GM21367 (cell line): ENCODE data around the gene ARHGEF19.

Experiments used
- ATAC-seq: cut with Tn5 transposase; IDR thresholded peaks from one replicate; pipeline ENCODE4 v1.9.1; 2021; ENCODE audit not compliant: unreplicated experiment

The ARHGEF19 gene

DNA sequence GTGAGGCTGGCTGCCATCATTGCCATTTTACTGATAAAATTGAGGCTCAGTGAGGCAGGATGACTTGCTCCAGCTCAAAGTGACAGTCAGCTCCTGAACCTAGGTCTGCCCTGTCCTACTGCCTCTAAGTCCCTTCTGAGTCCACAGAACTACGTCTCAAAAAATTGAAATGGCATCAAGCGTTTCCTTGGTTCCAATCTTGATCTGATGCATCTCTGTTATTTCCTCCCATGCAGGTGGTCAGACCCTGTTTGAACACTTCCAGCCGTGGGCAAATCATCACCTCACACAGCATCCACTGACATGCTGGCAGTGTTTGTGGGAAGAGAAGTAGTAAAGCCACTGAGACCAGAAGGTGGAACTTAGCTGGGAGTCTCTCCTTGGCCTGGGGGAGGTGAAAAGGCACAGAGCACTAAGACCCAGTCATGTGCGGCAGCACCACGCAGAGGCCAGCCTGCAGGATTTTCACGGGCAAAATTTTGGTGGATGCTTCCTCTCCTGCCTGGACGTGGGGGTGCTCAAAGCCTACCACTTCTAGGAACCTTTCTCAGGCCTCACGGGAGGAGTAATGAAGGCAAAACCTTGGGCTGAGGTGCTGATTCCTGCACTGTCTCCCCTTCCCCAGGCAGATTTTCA, 32.3 kb upstream of the ARHGEF19 start:
- no peak for ATAC-seq

DNA sequence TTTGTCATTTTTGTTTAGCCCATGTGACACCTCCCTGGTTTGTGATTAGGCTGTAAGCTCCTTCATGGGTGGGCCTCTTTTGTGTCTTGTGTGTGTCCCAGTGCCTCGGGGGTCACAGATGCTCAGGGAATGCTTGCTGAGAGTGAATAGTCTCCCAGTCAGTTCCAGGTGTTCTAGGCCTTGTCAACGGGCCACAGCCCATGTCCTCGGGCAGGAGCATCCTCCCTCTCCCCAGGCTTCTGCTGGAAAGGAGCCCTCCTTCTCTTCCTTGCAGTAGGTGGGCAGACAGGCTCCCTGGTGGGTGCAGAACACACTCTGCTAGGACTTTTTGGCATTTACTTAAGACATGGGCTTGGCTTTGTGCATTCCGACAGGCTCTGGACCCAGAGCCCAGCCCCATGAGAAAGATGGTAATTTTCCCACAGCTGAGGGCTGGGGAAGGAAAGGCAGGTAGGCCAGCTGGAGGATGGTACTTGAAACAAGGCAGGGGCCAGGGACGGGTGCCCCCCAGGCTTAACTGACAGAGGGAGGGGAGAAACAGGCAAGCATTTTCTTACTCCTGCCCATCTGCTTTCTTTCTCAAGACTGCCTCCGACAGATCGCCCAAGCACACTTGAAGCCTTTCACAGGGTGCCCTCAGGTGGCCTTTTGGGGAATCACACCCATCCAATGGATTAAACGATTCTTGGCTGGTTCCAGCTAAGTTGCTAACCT, 31.6 kb upstream of the ARHGEF19 start:
- ATAC-seq: no peak

- no peak for ATAC-seq
Observed at GRCh38 chr1:16243215-16243610, 30.8 kb upstream of the ARHGEF19 start.

GRCh38 chr1:16242556-16243214, 30.2 kb upstream of the ARHGEF19 start:
- ATAC-seq: no peak

DNA sequence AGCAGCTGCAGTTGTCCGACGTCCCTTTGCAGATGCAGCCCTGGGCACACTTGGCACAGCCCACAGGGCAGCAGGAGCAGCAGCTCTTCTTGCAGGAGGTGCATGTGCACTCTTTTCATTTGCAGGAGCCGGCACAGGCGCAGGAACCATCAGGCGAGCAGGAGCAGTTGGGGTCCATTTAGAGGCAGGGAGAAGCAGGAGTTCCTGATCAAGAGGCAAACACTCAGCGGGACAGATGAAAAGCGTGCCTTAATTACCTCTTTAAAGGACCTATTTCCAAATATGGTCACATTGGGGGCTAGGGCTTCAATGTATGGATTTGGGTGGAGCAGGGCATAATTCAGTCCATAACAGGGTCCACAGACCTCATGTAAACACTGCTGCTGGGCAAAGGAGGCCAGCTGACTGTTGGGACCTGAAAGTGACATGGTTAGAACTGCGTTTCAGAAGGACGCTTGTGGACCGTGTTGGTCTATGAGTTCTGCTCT, 28.8 kb upstream of the ARHGEF19 start:
- ATAC-seq: no peak

DNA sequence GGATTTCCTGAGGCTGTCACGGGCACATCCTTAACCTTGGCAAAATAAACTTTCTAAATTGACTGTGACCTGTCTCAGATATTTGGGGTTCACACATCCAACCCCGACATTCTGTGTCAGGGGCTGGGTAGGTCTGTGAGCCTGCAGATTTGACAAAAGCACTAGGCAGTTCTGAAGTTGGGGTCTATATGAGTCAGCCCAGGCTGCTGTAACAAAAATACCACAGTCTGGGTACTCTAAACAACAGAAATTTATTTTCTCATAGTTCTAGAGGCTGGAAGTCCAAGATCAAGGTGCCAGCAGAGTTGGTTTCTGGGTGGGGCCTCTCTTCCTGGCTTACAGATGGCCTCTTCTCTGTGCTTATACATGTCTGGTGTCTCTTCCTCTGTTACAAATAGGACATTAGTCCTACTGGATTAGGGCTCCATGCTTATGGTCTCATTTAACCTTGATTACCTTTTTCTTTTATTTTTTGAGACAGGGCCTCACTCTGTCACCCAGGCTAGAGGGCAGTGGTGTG, 27.6 kb upstream of the ARHGEF19 start:
- no peak for ATAC-seq

DNA sequence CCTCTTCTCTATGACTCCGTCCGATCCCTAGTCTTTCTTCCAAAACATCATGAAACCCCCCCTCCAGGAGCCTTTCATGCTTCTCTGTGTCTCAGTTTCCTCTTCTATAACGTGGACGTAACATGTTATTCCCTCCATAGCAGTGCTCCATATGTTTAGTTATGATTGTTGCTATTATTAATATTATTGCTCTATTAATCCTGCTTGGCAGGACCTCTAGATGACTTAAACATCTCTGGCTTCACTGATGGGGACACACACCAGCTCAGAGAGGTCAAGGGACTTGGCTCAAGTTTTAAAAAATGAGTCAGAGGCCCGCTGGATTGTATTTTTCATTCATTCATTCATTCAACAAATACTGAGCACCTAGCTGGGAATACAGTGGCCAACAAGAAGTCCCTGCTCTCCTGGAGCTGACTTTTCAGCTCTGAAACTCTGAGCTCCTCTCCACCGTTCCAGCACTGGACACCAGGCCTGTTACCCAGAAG, 24.9 kb upstream of the ARHGEF19 start:
- no peak for ATAC-seq

DNA sequence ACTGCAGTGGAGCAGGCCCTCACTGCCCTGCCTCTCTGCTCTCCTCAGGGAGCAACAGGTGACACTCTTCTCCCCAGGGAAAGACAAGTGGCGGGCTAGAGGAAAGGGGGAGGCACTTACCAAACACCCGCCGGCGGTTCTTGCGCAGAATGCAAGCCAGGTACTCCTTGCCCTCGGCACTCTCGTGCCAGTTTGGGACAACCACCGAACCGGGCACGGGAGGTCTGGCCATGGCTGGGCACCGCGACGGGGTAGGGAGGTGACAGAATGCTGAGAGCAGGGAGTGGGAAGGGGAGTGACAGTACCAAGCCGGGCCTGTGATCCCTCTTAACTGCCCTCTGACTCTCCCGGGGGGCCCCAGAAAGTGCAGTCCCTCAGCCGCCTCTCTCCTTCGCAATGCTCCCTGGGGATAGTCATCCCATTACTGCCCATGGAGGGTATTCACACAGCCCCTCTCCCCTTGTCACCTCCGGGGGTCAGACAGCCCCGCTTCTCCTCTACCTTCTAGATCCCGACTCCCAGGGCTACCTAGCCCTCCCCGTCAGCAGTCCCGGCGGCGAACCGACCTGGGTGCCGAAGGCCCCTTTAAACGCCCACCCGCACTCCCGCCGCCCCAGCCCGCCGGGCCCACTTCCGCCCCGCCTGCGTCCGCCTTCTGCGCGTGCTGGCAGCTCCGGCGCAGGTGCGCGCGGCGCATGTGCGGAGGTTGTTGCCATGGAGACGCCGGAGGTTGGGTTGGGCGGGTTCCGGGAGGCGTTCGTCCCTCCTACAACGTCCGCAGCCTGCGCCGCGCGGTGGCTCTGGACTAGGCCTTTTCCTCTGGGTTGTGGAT, 24.3 kb upstream of the ARHGEF19 start, which contains the start of gene CPLANE2:
TSS of gene CPLANE2 (minus strand) at position 673 of the 832 bp plus-strand sequence. CDS start at position 232, 441 bp downstream.
- peak; percentile 63 for ATAC-seq

- peak; percentile 27 for ATAC-seq
Observed at GRCh38 chr1:16235944-16236510, 23.6 kb upstream of the ARHGEF19 start.

- ATAC-seq: no peak
Observed at GRCh38 chr1:16235347-16235746, 22.9 kb upstream of the ARHGEF19 start.

- ATAC-seq: no peak
Observed at GRCh38 chr1:16233431-16233830, 21.0 kb upstream of the ARHGEF19 start.

DNA sequence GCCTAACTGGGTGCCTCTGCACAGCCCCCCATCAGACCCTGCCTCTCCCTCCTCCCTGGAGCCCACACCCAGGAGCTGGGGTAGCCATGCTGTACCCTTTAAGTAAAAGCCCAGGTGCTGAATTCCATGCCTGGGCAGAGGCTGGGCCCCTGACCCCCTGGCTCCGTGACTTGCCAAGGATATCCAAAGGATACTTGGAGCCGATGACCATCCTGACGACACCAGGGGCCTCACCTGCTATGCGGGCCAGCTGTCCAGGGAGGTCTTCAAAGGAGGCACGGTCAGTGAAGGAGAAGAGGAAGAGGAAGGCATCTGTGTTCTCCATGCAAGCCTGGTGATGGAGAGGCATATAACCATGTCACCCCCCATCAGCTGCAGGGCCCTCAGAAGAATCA, 19.9 kb upstream of the ARHGEF19 start:
- ATAC-seq: no peak

GRCh38 chr1:16231331-16232315, 19.2 kb upstream of the ARHGEF19 start:
- ATAC-seq: no peak

DNA sequence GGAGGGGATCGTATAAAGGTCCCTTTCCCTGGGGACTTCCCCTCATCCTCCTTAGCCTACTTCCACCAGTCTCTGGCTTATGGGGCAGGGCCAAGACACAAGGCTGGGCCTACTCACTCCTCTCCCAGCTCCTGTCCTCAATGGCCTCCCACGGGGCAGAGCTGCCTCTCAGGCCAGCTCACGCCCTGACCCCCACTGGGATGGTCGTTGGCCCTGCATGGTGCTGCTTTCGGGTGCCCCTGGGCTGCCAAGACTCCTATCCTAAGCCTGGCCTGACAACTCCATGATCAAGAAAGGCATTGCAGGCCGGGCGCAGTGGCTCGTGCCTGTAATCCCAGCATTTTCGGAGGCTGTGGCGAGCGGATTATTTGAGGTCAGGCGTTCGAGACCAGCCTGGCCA, 18.3 kb upstream of the ARHGEF19 start:
- no peak for ATAC-seq

GRCh38 chr1:16229976-16230740, 17.7 kb upstream of the ARHGEF19 start:
- no peak for ATAC-seq

DNA sequence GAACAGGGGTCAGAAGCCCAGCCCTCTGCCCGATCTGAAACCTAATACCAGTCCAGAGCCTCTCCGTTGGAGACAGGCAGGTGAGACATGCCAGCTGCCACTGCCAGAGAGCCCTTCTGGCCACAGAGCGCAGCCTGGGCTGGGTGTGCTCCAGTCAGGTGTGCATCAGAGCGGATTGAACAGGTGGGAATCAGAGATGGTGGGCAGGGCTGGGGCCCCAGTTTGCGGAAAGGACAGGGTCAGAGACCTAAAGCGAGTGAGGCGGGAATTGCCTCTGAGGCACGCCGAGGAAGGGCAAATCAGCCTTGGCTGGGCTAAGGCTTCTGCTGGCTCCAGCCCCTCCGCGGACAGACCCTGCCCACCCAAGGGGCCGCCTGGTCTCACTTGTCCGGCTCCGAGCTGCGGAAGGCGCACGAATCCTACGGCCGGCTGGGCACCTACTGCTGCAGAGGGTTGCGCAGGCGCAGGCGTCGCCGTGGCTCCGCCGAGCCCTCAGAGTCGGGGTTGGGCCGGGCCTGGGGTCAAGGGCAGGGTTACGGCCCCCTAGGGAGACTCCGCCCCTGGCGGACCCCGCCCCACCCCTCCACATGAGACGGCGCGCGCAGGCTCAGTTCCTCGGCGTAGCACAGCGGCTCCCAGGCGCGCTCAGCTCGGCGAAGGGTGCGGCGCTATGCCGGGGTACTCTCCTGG, 14.2 kb upstream of the ARHGEF19 start:
- no peak for ATAC-seq

DNA sequence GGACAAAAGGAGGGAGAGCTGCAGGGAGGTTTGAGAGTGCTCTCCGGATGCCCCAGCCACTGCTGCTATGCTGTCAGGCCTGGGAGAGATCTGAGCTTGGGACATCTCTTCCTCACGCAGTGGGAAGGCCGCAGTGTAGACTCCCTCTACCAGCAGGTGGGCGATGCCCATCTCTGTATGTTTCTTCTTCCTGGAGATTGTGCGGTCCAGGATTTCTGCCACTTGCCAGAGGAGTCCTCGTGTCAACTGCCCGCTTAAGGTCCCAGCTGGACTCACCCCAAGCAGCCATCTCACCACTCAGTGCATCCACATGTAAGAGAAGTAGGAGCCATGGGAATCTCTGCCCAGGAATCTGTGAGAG, 13.7 kb upstream of the ARHGEF19 start:
- no peak for ATAC-seq

DNA sequence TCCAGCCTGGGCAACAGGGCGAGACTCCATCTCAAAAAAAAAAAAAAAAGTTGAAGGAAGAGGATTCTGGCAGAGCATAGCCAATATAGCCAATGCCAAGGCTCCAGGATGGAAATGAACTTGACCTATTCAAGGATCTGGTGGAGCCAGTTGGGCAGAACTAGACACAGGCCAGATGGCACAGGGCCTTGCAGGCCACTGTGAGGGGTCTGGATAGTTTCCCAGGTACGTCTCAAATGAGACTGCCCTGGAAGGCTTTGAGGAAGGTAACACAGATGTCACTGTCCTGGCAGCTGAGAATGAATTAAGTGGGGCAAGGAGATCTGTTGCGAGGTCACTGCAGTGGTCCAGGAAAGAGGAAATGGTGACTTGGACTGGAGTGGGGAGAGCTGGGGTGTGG, 12.0 kb upstream of the ARHGEF19 start:
- ATAC-seq: no peak
